NCI-H524 (cell line): Measurements from ENCODE around the gene NUDT14.

ENCODE experiments used
- DNase-seq, 2 experiments: peaks; one replicate each; lab custom pipeline; 2025; lab: John Stamatoyannopoulos, UW

NUDT14 gene

GRCh38 chr14:105199093-105199492 lies 18.0 kb upstream of the NUDT14 start:
- no peak for DNase-seq

- DNase-seq, result no peak
Observed at GRCh38 chr14:105198588-105198987, 17.5 kb upstream of the NUDT14 start.

- no peak for DNase-seq
Observed at GRCh38 chr14:105197211-105197641, 16.1 kb upstream of the NUDT14 start.

- DNase-seq, result peak in 1 of 2 experiments; percentile 44
Observed at GRCh38 chr14:105196265-105196960, 15.3 kb upstream of the NUDT14 start.

GRCh38 chr14:105195522-105196264 lies 14.6 kb upstream of the NUDT14 start:
- DNase-seq, result peak in 1 of 2 experiments; percentile 51

GRCh38 chr14:105195051-105195450 lies 13.9 kb upstream of the NUDT14 start:
- DNase-seq, result no peak

- DNase-seq, result peak in 1 of 2 experiments; percentile 41
Observed at GRCh38 chr14:105193916-105194782, 13.0 kb upstream of the NUDT14 start.

GRCh38 chr14:105192866-105193731 lies 12.0 kb upstream of the NUDT14 start:
- DNase-seq, result no peak

GRCh38 chr14:105187935-105188524 lies 6.9 kb upstream of the NUDT14 start:
- peak; percentile 37 to 60 for DNase-seq

GRCh38 chr14:105187116-105187515 lies 6.0 kb upstream of the NUDT14 start:
- no peak for DNase-seq

GRCh38 chr14:105185973-105186372 lies 4.9 kb upstream of the NUDT14 start:
- DNase-seq, result no peak

- no peak for DNase-seq
Observed at GRCh38 chr14:105185001-105185400, 3.9 kb upstream of the NUDT14 start.

- DNase-seq, result no peak
Observed at GRCh38 chr14:105184461-105184860, 3.3 kb upstream of the NUDT14 start.

- DNase-seq, result no peak
Observed at GRCh38 chr14:105182296-105183020, 1.3 kb upstream of the NUDT14 start.

GRCh38 chr14:105181549-105182295 lies 610 bp upstream of the NUDT14 start:
- no peak for DNase-seq

- DNase-seq, result no peak
Observed at GRCh38 chr14:105179191-105179590, 1.9 kb downstream of the NUDT14 start.

GRCh38 chr14:105178868-105179140 lies 2.3 kb downstream of the NUDT14 start:
- no peak for DNase-seq

- peak; percentile 38 to 71 for DNase-seq
Observed at GRCh38 chr14:105178069-105178867, 2.8 kb downstream of the NUDT14 start.

GRCh38 chr14:105177082-105177481 lies 4.0 kb downstream of the NUDT14 start:
- DNase-seq, result no peak
